HFFc6 (cell line): ENCODE results near the gene FBL. TPM values are rescaled to one million over a fixed set of nuclear protein-coding genes. Genes with fewer than 3 reads are reported as not detected.
A peak's percentile ranks its signal among the peaks of the same experiment; 100 is the strongest.

Experiments used
- DNase-seq: peaks from one replicate; pipeline ENCODE4 v3.0.0-alpha.2; 2018
- H3K27ac Mint-ChIP-seq: 2 replicates; pipeline ENCODE4 v1.8.0; 2020; ENCODE audit warnings: mild to moderate bottlenecking, mixed read lengths
- H3K27me3 Mint-ChIP-seq: 2 replicates; pipeline ENCODE4 v1.8.0; 2021; ENCODE audit warnings: mild to moderate bottlenecking, moderate library complexity, mixed read lengths; ENCODE audit not compliant: insufficient read depth
- H3K36me3 Mint-ChIP-seq: 2 replicates; pipeline ENCODE4 v1.8.0; 2021; ENCODE audit warnings: low read depth, mixed read lengths
- H3K4me1 Mint-ChIP-seq: 2 replicates; pipeline ENCODE4 v1.8.0; 2020; ENCODE audit warnings: low read depth, mixed read lengths
- H3K4me3 Mint-ChIP-seq: 2 replicates; pipeline ENCODE4 v1.8.0; 2020; ENCODE audit warnings: mild to moderate bottlenecking, moderate library complexity, mixed read lengths
- H3K9me3 Mint-ChIP-seq: 2 replicates; pipeline ENCODE4 v1.8.0; 2020; ENCODE audit warnings: mild to moderate bottlenecking, mixed read lengths
- CTCF ChIP-seq: fragments of 200-600 bp; sonication (generic); IDR thresholded peaks from 2 replicates; pipeline ENCODE4 v1.5.0; 2021; ENCODE audit warnings: antibody characterized with exemption, mild to moderate bottlenecking
- total RNA-seq, 6 experiments: library from RNA; stranded (reverse); fragmentation: NEBNext Ultra II Directional; extraction: Animal tissue kit (Norgen Biotek cat#: 25700); gene quantifications; 2 replicates in 1 of 6; 3 replicates in 5 of 6; pipeline ENCODE4 v1.2.3, GENCODE V29; 2021

FBL gene
- total RNA-seq, 6 experiments from 2014 or later = 167 to 234 (median 217) TPM

GRCh38 chr19:39826311-39826945, 19.8 kb downstream of the FBL start:
- Mint-ChIP-seq H3K4me1 (peaks cover 7% of the 10 kb centered on the region; the same call in 1 of the 2 replicates), H3K27ac (no peak overlapping the region), H3K4me3 (no peak overlapping the region), H3K9me3 (no peaks in the 10 kb centered on the region), H3K27me3 (no peaks in the 10 kb centered on the region), H3K36me3 (peaks cover 29% of the 10 kb centered on the region)
- no peak for DNase-seq
- no peak for TF ChIP-seq CTCF

DNA sequence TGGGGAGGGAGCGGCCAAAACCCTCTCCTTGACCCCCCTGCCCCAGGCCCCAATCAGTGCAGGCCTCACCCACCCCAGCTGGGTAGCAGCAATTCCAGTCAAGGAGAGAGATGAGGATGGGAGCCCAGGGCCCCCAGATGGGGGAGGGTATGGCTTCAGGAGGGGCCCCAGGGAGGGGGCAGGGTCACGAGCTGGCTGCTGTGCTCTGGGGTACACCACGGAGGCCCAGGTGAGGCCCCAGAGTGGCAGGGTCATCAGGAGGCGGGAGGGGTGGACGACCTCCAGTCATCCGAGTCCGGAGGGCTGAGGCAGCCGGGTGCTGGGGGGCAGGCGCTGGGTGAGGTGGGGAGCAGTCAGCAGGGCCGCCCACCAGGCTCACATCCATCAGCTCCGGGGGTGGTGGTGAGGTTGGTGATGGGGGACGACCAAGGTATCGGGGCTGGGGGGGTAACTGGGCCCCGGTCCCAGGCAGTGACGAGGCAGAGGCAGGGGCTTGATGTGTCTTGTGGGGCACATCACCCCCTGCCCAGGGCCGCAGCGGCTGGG, 20.6 kb downstream of the FBL start:
- peaks cover 3% of the 10 kb centered on the region; the same call in 1 of the 2 replicates for H3K4me1 Mint-ChIP-seq
- H3K27me3 Mint-ChIP-seq = no peaks in the 10 kb centered on the region
- DNase-seq = no peak
- no peaks in the 10 kb centered on the region for H3K9me3 Mint-ChIP-seq
- peaks cover 21% of the 10 kb centered on the region for H3K36me3 Mint-ChIP-seq
- H3K27ac Mint-ChIP-seq = no peak overlapping the region
- TF ChIP-seq CTCF = no peak
- no peak overlapping the region for H3K4me3 Mint-ChIP-seq

DNA sequence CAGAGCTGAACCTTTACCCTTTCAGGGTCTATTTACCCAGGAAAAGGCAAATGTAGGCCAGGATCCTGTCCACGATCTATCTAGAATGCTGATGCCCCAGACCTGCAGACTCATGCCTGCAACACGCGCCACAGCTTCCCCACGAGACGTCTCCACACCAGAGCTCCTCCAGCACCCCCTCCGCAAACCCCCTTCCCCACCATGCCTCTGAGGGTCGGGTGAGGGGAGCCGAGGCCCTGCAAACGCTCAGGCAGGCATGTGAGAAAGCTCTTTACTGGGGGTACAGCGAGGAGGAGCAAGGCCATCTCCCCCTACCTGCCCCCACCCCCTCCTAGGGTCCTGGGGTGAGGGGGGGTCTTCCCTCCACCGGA, 21.1 kb downstream of the FBL start:
- Mint-ChIP-seq H3K9me3 (no peaks in the 10 kb centered on the region), H3K36me3 (peaks cover 16% of the 10 kb centered on the region), H3K4me3 (no peak overlapping the region), H3K27me3 (no peaks in the 10 kb centered on the region), H3K27ac (no peak overlapping the region), H3K4me1 (no peaks in the 10 kb centered on the region)
- no peak for TF ChIP-seq CTCF
- no peak for DNase-seq

DNA sequence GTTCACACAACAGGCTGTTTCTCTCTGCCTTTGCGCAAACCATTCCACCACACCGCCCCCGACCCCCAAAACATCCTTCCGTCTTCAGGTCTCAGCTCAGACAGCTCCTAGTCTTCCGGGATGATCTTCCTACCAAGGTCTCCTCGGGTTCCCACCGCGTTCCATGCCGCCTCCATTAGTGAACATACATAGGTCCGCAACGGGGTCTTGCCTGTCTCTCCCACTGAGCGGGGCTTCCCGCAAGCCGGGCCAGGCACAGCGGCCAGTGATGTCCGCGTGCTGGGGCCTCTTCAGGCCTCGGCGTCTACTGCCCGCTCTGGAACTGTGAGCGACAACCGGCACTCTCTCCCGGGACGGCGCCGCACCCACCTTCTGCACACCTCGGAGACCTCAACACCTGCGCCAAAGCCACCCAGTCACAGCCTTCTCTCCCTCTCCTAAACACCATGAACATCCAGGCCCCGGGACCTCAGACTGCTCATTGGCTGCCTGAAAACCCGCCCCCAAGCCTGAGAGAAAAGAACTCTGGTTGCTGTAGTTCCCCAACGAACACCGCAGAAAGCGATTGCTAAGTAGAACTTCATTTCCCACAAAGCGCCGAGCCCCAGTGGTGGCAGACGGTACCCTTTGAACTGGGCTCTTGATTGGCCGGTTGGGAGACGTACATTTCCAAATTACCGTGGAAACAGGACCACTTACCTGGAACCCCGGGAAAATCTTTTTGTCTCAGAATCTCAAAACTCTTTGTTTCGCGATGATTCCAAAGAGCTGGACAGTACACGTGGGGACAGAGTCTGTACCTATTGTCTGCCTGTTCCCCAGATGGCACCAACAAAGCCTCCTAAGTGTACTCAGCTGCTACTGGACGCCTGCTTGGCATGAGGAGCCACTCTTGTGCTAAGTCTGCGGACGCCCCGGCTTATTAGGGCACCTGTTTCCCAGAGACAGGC, 21.8 kb downstream of the FBL start:
- H3K27me3 Mint-ChIP-seq = no peaks in the 10 kb centered on the region

DNA sequence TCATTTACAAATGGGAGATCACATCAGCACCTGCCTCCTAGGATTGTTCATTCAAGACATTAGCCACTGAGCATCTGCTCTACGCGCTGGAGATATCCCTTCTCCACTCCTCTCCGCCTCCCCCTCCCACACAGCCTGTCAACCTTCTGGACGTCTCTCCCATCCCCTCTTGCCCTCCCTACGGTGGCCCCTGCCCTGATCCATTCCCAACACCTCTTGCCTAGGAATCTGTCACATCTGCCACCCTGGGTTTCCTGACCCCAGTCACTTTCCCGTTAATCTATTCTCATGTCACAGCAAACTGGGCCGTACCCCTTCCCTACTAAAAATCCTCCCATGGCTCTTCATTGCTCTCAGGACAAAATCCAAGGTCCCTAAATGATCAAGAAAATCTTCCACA, 22.5 kb downstream of the FBL start:
- Mint-ChIP-seq H3K27ac (no peak overlapping the region), H3K36me3 (peaks cover 4% of the 10 kb centered on the region), H3K9me3 (no peaks in the 10 kb centered on the region), H3K27me3 (no peaks in the 10 kb centered on the region), H3K4me3 (no peak overlapping the region), H3K4me1 (no peaks in the 10 kb centered on the region)
- no peak for DNase-seq
- no peak for TF ChIP-seq CTCF

More for the DNA sequence above, 21.8 kb downstream of the FBL start:
- no peak overlapping the region for H3K27ac Mint-ChIP-seq
- H3K36me3 Mint-ChIP-seq = peaks cover 11% of the 10 kb centered on the region
- no peaks in the 10 kb centered on the region for H3K4me1 Mint-ChIP-seq
- no peaks in the 10 kb centered on the region for H3K9me3 Mint-ChIP-seq
- no peak overlapping the region for H3K4me3 Mint-ChIP-seq
- TF ChIP-seq CTCF = peak; percentile 21; the same call in 1 of the 2 replicates
- peak; percentile 83 for DNase-seq
